Activated CD8-positive, alpha-beta memory T cell treated with anti-CD3 and anti-CD28 coated beads, Interleukin-2, amount 10 ng/mL, durations not matched to agents 7 days and 5 days (primary cell): ENCODE data around the gene SNRPA. TPM values are rescaled to one million over a fixed set of nuclear protein-coding genes. Genes with fewer than 3 reads are reported as not detected.

Source experiments
- ATAC-seq: fragments of 150-1000 bp; cut with Tn5 transposase; one replicate; pipeline ENCODE4 v1.10.0; 2021; ENCODE audit warnings: moderate library complexity
- CTCF ChIA-PET: fragments of 350-600 bp; sonication (Branson Sonifier 250); formaldehyde crosslinking; loops from one replicate; lab custom pipeline; 2021; ENCODE audit warnings: antibody characterized with exemption; lab: Charles Lee
- DNase-seq: peaks from one replicate; pipeline ENCODE4 v3.0.0-alpha.2; 2020
- H3K27ac Mint-ChIP-seq: one replicate; pipeline ENCODE4 v1.8.0; 2021; ENCODE audit warnings: mild to moderate bottlenecking, mixed read lengths
- H3K27me3 Mint-ChIP-seq: one replicate; pipeline ENCODE4 v1.8.0; 2021; ENCODE audit warnings: mixed read lengths
- H3K36me3 Mint-ChIP-seq: one replicate; pipeline ENCODE4 v1.8.0; 2021; ENCODE audit warnings: mild to moderate bottlenecking, mixed read lengths
- H3K4me1 Mint-ChIP-seq: one replicate; pipeline ENCODE4 v1.8.0; 2021; ENCODE audit warnings: mixed read lengths
- H3K4me3 Mint-ChIP-seq: one replicate; pipeline ENCODE4 v1.8.0; 2021; ENCODE audit warnings: mild to moderate bottlenecking, moderate library complexity, mixed read lengths
- H3K9me3 Mint-ChIP-seq: one replicate; pipeline ENCODE4 v1.8.0; 2022; ENCODE audit warnings: low read depth, mixed read lengths
- total RNA-seq, 2 experiments: library from RNA; stranded (reverse); gene quantifications; one replicate each; pipeline ENCODE4 v1.2.3, GENCODE V29; 2021

The SNRPA gene
- 100 to 1,000 TPM; 176 to 193 TPM for total RNA-seq

- CTCF ChIA-PET = interaction anchor here (0.7 to 3.8 kb wide), 8 partner anchors 21 to 88 kb away, joined by 3 to 15 read pairs (median 4); partner anchors contain the start of genes COQ8B, ITPKC and RAB4B
- Mint-ChIP-seq H3K36me3 (peaks cover 35% of the 10 kb centered on the region), H3K27me3 (no peaks in the 10 kb centered on the region), H3K27ac (peak within 1 kb of the TSS; percentile 100), H3K9me3 (no peaks in the 10 kb centered on the region), H3K4me3 (peak within 1 kb of the TSS; percentile 93), H3K4me1 (peaks cover 43% of the 10 kb centered on the region)
- DNase-seq = peak; percentile 99
- ATAC-seq = peak; percentile 76
Measured at GRCh38 chr19:40750874-40751537, at the start of gene SNRPA. SNRPA (plus strand) TSS chr19:40751203; CDS start chr19:40751409, 206 bp downstream.

GRCh38 chr19:40701758-40702157 is 49.2 kb upstream of the SNRPA start:
- H3K27ac Mint-ChIP-seq = no peak overlapping the region
- no peak overlapping the region for H3K4me3 Mint-ChIP-seq
- peaks cover 15% of the 10 kb centered on the region for H3K36me3 Mint-ChIP-seq
- ATAC-seq (no peak), DNase-seq (no peak)
- H3K27me3 Mint-ChIP-seq = no peaks in the 10 kb centered on the region
- no peaks in the 10 kb centered on the region for H3K9me3 Mint-ChIP-seq
- CTCF ChIA-PET = interaction anchor here (1.0 to 1.3 kb wide), 2 partner anchors 11 to 67 kb away, joined by 3 to 4 read pairs; partner anchors contain the start of gene NUMBL
- H3K4me1 Mint-ChIP-seq = no peaks in the 10 kb centered on the region

GRCh38 chr19:40702337-40703012 is 48.5 kb upstream of the SNRPA start:
- CTCF ChIA-PET = interaction anchor here (1.0 kb wide), 1 partner anchor 68 kb away, joined by 4 read pairs; no protein-coding TSS in a partner anchor
- DNase-seq = no peak
- peaks cover 17% of the 10 kb centered on the region for H3K36me3 Mint-ChIP-seq
- H3K4me1 Mint-ChIP-seq = no peaks in the 10 kb centered on the region
- H3K4me3 Mint-ChIP-seq = no peak overlapping the region
- no peak for ATAC-seq
- no peaks in the 10 kb centered on the region for H3K9me3 Mint-ChIP-seq
- H3K27me3 Mint-ChIP-seq = no peaks in the 10 kb centered on the region
- no peak overlapping the region for H3K27ac Mint-ChIP-seq

GRCh38 chr19:40703029-40703755 is 47.8 kb upstream of the SNRPA start:
- CTCF ChIA-PET = interaction anchor here (1.0 kb wide), 1 partner anchor 68 kb away, joined by 4 read pairs; no protein-coding TSS in a partner anchor
- Mint-ChIP-seq H3K27ac (no peak overlapping the region), H3K4me3 (no peak overlapping the region), H3K27me3 (no peaks in the 10 kb centered on the region), H3K9me3 (no peaks in the 10 kb centered on the region), H3K4me1 (no peaks in the 10 kb centered on the region), H3K36me3 (peaks cover 17% of the 10 kb centered on the region)
- DNase-seq (no peak), ATAC-seq (no peak)

GRCh38 chr19:40704491-40705361 is 46.3 kb upstream of the SNRPA start:
- Mint-ChIP-seq H3K4me1 (no peaks in the 10 kb centered on the region), H3K27me3 (no peaks in the 10 kb centered on the region), H3K36me3 (peaks cover 20% of the 10 kb centered on the region), H3K27ac (no peak overlapping the region), H3K9me3 (no peaks in the 10 kb centered on the region), H3K4me3 (no peak overlapping the region)
- ATAC-seq (no peak), DNase-seq (no peak)
- CTCF ChIA-PET = no interaction called here

GRCh38 chr19:40705362-40705651 is 45.7 kb upstream of the SNRPA start:
- CTCF ChIA-PET = no interaction called here
- no peak for ATAC-seq
- H3K4me1 Mint-ChIP-seq = no peaks in the 10 kb centered on the region
- no peaks in the 10 kb centered on the region for H3K27me3 Mint-ChIP-seq
- H3K27ac Mint-ChIP-seq = no peak overlapping the region
- peaks cover 20% of the 10 kb centered on the region for H3K36me3 Mint-ChIP-seq
- no peak overlapping the region for H3K4me3 Mint-ChIP-seq
- DNase-seq = no peak
- H3K9me3 Mint-ChIP-seq = no peaks in the 10 kb centered on the region

GRCh38 chr19:40705950-40706619 is 44.9 kb upstream of the SNRPA start:
- Mint-ChIP-seq H3K27ac (no peak overlapping the region), H3K27me3 (no peaks in the 10 kb centered on the region), H3K9me3 (no peaks in the 10 kb centered on the region), H3K36me3 (peaks cover 22% of the 10 kb centered on the region), H3K4me1 (no peaks in the 10 kb centered on the region), H3K4me3 (no peak overlapping the region)
- no peak for ATAC-seq
- DNase-seq = no peak
- CTCF ChIA-PET = no interaction called here

GRCh38 chr19:40707615-40708014 is 43.4 kb upstream of the SNRPA start:
- Mint-ChIP-seq H3K27ac (no peak overlapping the region), H3K9me3 (no peaks in the 10 kb centered on the region), H3K36me3 (peaks cover 23% of the 10 kb centered on the region), H3K4me3 (no peak overlapping the region), H3K4me1 (peaks cover 7% of the 10 kb centered on the region), H3K27me3 (no peaks in the 10 kb centered on the region)
- ATAC-seq (no peak), DNase-seq (no peak)
- CTCF ChIA-PET = interaction anchor here (0.8 to 1.2 kb wide), 4 partner anchors 43 to 112 kb away, joined by 3 read pairs; partner anchors contain the start of genes ACTMAP and SNRPA

- Mint-ChIP-seq H3K27ac (no peak overlapping the region), H3K9me3 (no peaks in the 10 kb centered on the region), H3K27me3 (no peaks in the 10 kb centered on the region), H3K4me3 (no peak overlapping the region), H3K36me3 (peaks cover 21% of the 10 kb centered on the region), H3K4me1 (peaks cover 19% of the 10 kb centered on the region)
- ATAC-seq (no peak), DNase-seq (no peak)
- CTCF ChIA-PET = no interaction called here
Measured at GRCh38 chr19:40709817-40710216, 41.2 kb upstream of the SNRPA start.

GRCh38 chr19:40713939-40714338 is 37.1 kb upstream of the SNRPA start:
- peak overlapping the region; percentile 94 for H3K4me3 Mint-ChIP-seq
- ATAC-seq (no peak), DNase-seq (no peak)
- H3K4me1 Mint-ChIP-seq = peaks cover 48% of the 10 kb centered on the region
- peaks cover 13% of the 10 kb centered on the region for H3K36me3 Mint-ChIP-seq
- CTCF ChIA-PET = no interaction called here
- peak overlapping the region; percentile 66 for H3K27ac Mint-ChIP-seq
- no peaks in the 10 kb centered on the region for H3K27me3 Mint-ChIP-seq
- no peaks in the 10 kb centered on the region for H3K9me3 Mint-ChIP-seq

GRCh38 chr19:40714441-40715299 is 36.3 kb upstream of the SNRPA start:
- CTCF ChIA-PET = no interaction called here
- ATAC-seq = peak; percentile 77
- peaks cover 54% of the 10 kb centered on the region for H3K4me1 Mint-ChIP-seq
- H3K4me3 Mint-ChIP-seq = peak overlapping the region; percentile 94
- peak; percentile 96 for DNase-seq
- no peaks in the 10 kb centered on the region for H3K27me3 Mint-ChIP-seq
- H3K27ac Mint-ChIP-seq = peak overlapping the region; percentile 96
- H3K36me3 Mint-ChIP-seq = peaks cover 10% of the 10 kb centered on the region
- H3K9me3 Mint-ChIP-seq = no peaks in the 10 kb centered on the region
